Thyroid gland (tissue), 4 donors: ENCODE data around the gene PCYOX1L.

Source experiments
- POLR2A ChIP-seq, 2 donors: fragments of 450-650 bp; IDR thresholded peaks; one replicate each; pipeline ENCODE4 v1.6.1; 2017; ENCODE audit warnings: antibody characterized with exemption in 2 of 2, mild to moderate bottlenecking in 2 of 2, moderate library complexity in 1 of 2
- TF ChIP-seq, protein P1 (sequence below), 6 experiments: fragments of 200-600 bp in 3 of 6; fragments of 450-650 bp in 3 of 6; sonication (generic) in 3 of 6; IDR thresholded peaks; one replicate each; pipeline ENCODE4 v1.5.1; 2016 to 2019; ENCODE audit warnings: antibody characterized with exemption in 6 of 6, mild to moderate bottlenecking in 2 of 6, inconsistent platforms in 1 of 6, moderate library complexity in 1 of 6

DNA sequence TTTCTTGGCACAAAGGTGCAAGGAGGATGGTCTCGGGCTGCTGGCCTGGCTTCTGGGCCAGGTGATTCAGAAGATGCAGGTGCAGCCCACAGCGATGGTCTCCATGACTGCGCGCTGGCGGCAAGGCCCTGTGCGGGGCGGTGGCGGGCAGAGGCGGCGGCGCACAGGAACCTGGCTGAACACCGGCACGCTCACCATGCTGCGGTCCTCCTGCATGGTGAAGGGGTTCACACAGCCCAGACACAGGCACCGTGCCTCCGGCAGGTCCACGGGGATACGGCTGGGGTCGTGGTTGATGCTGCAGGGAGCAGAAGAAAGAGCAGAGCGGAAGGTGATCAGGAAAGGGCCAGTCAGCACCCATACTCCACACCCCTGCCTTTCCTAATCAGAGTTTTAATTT, 16.5 kb downstream of the PCYOX1L start:
- TF ChIP-seq POLR2A (IDR thresholded peaks at IDR 0.05), result no peak
- TF ChIP-seq, protein P1, sequence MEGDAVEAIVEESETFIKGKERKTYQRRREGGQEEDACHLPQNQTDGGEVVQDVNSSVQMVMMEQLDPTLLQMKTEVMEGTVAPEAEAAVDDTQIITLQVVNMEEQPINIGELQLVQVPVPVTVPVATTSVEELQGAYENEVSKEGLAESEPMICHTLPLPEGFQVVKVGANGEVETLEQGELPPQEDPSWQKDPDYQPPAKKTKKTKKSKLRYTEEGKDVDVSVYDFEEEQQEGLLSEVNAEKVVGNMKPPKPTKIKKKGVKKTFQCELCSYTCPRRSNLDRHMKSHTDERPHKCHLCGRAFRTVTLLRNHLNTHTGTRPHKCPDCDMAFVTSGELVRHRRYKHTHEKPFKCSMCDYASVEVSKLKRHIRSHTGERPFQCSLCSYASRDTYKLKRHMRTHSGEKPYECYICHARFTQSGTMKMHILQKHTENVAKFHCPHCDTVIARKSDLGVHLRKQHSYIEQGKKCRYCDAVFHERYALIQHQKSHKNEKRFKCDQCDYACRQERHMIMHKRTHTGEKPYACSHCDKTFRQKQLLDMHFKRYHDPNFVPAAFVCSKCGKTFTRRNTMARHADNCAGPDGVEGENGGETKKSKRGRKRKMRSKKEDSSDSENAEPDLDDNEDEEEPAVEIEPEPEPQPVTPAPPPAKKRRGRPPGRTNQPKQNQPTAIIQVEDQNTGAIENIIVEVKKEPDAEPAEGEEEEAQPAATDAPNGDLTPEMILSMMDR (IDR thresholded peaks at IDR 0.05), result no peak
